Endothelial cell of umbilical vein (primary cell): ENCODE data around the gene BMPR1B.

ENCODE experiments used
- CTCF ChIP-seq, 2 donors: IDR thresholded peaks; 1 replicate in 1 of 2; 2 replicates in 1 of 2; pipeline ENCODE4 v1.5.1; 2011; ENCODE audit warnings: low read length in 2 of 2, mild to moderate bottlenecking in 2 of 2, moderate library complexity in 2 of 2, control low read depth in 1 of 2, inconsistent platforms in 1 of 2, low read depth in 1 of 2; ENCODE audit not compliant: insufficient read depth in 1 of 2; ENCODE audit errors: extremely low read depth in 1 of 2
- GATA2 ChIP-seq: IDR thresholded peaks from 2 replicates; pipeline ENCODE4 v1.7.0; 2011; ENCODE audit warnings: low read depth, mild to moderate bottlenecking, moderate library complexity, mixed read lengths, low read length; ENCODE audit not compliant: insufficient read length, insufficient read depth
- JUN ChIP-seq: IDR thresholded peaks from 2 replicates; pipeline ENCODE4 v1.6.1; 2011; ENCODE audit warnings: borderline replicate concordance, low read depth; ENCODE audit not compliant: insufficient read length, insufficient read depth
- MYC ChIP-seq: IDR thresholded peaks from one replicate; pipeline ENCODE4 v1.6.1; 2011; ENCODE audit warnings: mild to moderate bottlenecking, low read depth, low read length
- POLR2A ChIP-seq: IDR thresholded peaks from 2 replicates; pipeline ENCODE4 v1.6.1; 2012; ENCODE audit warnings: low read depth, mild to moderate bottlenecking, control low read depth, low read length
- POLR2AphosphoS5 ChIP-seq: IDR thresholded peaks from 2 replicates; pipeline ENCODE4 v1.6.1; 2012; ENCODE audit warnings: low read depth, mild to moderate bottlenecking, control low read depth, low read length, moderate library complexity; ENCODE audit not compliant: insufficient read depth

GRCh38 chr4:94979621-94980020, 221.9 kb downstream of the BMPR1B start:
- TF ChIP-seq CTCF (IDR thresholded peaks at IDR 0.05; ENCODE audit: extremely low read depth in 1 of 2, insufficient read depth in 1 of 2, low read depth in 1 of 2, low read length in 2 of 2) (no peak), MYC (no peak), POLR2AphosphoS5 (no peak), GATA2 (no peak), JUN (no peak), POLR2A (no peak)
